GM19395 (cell line): ENCODE measurements around the gene RNF144A.

Experiments used
- ATAC-seq: cut with Tn5 transposase; IDR thresholded peaks from one replicate; pipeline ENCODE4 v1.9.1; 2021; ENCODE audit warnings: mild to moderate bottlenecking, moderate library complexity; ENCODE audit not compliant: unreplicated experiment

Gene RNF144A

GRCh38 chr2:6906165-6906741, 11.0 kb upstream of the RNF144A start:
- ATAC-seq, result no peak

GRCh38 chr2:6908291-6908690, 8.9 kb upstream of the RNF144A start:
- no peak for ATAC-seq

- ATAC-seq, result peak; percentile 99
Measured at GRCh38 chr2:6909431-6910385, 7.5 kb upstream of the RNF144A start.

GRCh38 chr2:6911721-6912120, 5.5 kb upstream of the RNF144A start:
- ATAC-seq, result no peak

GRCh38 chr2:6913415-6914157, 3.6 kb upstream of the RNF144A start:
- ATAC-seq, result no peak

GRCh38 chr2:6914828-6915227, 2.4 kb upstream of the RNF144A start:
- ATAC-seq, result no peak

GRCh38 chr2:6915399-6915798, 1.8 kb upstream of the RNF144A start:
- ATAC-seq, result no peak

- ATAC-seq, result no peak
Measured at GRCh38 chr2:6916224-6916623, 988 bp upstream of the RNF144A start.

GRCh38 chr2:6916736-6917070, 509 bp upstream of the RNF144A start:
- no peak for ATAC-seq

- ATAC-seq, result peak; percentile 8
Measured at GRCh38 chr2:6917761-6918421, 679 bp downstream of the RNF144A start.

GRCh38 chr2:6919901-6920742, 2.9 kb downstream of the RNF144A start:
- no peak for ATAC-seq

- no peak for ATAC-seq
Measured at GRCh38 chr2:6920743-6921064, 3.5 kb downstream of the RNF144A start.

- no peak for ATAC-seq
Measured at GRCh38 chr2:6921321-6921922, 4.2 kb downstream of the RNF144A start.

GRCh38 chr2:6922201-6922656, 5.0 kb downstream of the RNF144A start:
- ATAC-seq, result no peak

GRCh38 chr2:6923319-6923718, 6.1 kb downstream of the RNF144A start:
- no peak for ATAC-seq

GRCh38 chr2:6924101-6924923, 7.1 kb downstream of the RNF144A start:
- ATAC-seq, result no peak

GRCh38 chr2:6924924-6925409, 7.8 kb downstream of the RNF144A start:
- no peak for ATAC-seq

- ATAC-seq, result no peak
Measured at GRCh38 chr2:6926071-6926732, 9.0 kb downstream of the RNF144A start.
